ENCODE data around the gene ARAP2. TPM values are rescaled to one million over a fixed set of nuclear protein-coding genes. Genes with fewer than 3 reads are reported as not detected.

Gene ARAP2
- total RNA-seq, 1 experiment from 2014 or later, result 12.0 TPM

DNA sequence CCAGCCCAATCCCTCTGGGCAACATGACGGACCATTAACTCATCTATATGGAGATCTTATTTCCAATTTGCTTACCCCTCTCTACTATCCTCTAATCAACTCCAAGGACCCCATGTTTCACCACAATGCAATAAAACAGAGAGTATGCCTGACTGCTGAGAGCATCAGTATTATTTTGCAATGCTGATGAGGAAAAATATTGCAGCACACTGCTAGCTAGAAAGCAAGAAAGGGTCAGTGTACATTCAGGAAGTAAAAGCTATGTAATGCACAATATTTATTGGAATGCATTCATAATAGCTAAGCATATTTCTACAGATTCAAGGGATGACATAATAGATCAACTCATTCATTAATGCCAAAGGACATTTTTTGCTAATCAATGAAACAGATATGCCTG lies 33.2 kb downstream of the ARAP2 start:
- intact Hi-C loops (cut with micrococcal nuclease), result no loop called here
- Mint-ChIP-seq H3K9me3 (ENCODE audit: unreplicated experiment) (no peaks in the 10 kb centered on the region), H3K27ac (ENCODE audit: low read depth, unreplicated experiment) (no peak overlapping the region), H3K36me3 (ENCODE audit: insufficient read depth, unreplicated experiment) (peaks cover 5% of the 10 kb centered on the region), H3K4me3 (ENCODE audit: unreplicated experiment) (no peak overlapping the region), H3K27me3 (ENCODE audit: insufficient read depth, unreplicated experiment) (no peaks in the 10 kb centered on the region), H3K4me1 (ENCODE audit: insufficient read depth, unreplicated experiment) (peaks cover 5% of the 10 kb centered on the region)
- no peak for DNase-seq (ENCODE audit: unreplicated experiment)
- no TSS peak for BruUV-seq (replicated peaks)
- CTCF ChIA-PET, result interaction anchor here (1.3 kb wide), 1 partner anchor 191 kb away, joined by 4 read pairs; no protein-coding TSS in a partner anchor
- POLR2A ChIA-PET, result interaction anchor here (0.6 to 0.9 kb wide), 2 partner anchors 22 to 44 kb away, joined by 3 to 4 read pairs; no protein-coding TSS in a partner anchor
- TF ChIP-seq, protein P1, sequence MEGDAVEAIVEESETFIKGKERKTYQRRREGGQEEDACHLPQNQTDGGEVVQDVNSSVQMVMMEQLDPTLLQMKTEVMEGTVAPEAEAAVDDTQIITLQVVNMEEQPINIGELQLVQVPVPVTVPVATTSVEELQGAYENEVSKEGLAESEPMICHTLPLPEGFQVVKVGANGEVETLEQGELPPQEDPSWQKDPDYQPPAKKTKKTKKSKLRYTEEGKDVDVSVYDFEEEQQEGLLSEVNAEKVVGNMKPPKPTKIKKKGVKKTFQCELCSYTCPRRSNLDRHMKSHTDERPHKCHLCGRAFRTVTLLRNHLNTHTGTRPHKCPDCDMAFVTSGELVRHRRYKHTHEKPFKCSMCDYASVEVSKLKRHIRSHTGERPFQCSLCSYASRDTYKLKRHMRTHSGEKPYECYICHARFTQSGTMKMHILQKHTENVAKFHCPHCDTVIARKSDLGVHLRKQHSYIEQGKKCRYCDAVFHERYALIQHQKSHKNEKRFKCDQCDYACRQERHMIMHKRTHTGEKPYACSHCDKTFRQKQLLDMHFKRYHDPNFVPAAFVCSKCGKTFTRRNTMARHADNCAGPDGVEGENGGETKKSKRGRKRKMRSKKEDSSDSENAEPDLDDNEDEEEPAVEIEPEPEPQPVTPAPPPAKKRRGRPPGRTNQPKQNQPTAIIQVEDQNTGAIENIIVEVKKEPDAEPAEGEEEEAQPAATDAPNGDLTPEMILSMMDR (IDR thresholded peaks at IDR 0.05; ENCODE audit: unreplicated experiment), result no peak

DNA sequence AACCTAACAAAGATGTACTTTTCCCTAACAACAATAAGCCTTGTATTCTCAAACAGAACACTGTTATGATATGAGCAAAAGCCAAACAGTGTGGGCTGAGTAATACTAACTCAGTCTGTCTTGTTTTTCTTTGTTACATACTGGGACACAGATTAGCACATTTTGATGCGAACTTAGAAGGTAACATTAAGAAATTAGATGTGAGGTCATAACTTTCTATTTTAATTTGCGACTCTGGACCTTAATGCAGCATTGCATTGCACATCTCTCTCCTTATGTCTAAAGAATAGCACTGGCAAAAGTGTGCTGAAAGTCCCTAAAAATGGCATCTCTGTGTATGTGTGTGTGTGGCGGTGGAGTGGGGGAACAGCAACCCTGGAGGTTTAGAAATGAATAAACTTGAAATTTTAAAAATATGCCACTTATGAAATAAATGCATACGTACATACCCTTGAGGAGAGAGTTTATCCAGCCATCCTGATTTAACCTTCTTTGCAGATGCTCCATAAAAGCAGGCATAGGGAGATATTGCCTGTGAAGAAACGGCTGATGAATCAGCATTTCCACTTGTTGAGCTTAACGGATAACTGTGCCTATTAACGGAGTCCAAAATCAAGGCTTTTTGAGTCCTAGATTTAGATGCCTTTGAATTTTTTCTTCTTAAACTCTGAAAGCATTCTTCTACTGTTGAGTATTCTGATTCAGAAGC lies 34.2 kb downstream of the ARAP2 start:
- CTCF ChIA-PET, result no interaction called here
- no peak overlapping the region for H3K4me3 Mint-ChIP-seq (ENCODE audit: unreplicated experiment)
- TF ChIP-seq, protein P1 (IDR thresholded peaks at IDR 0.05; ENCODE audit: unreplicated experiment), result no peak
- H3K27ac Mint-ChIP-seq (ENCODE audit: low read depth, unreplicated experiment), result no peak overlapping the region
- H3K4me1 Mint-ChIP-seq (ENCODE audit: insufficient read depth, unreplicated experiment), result peaks cover 5% of the 10 kb centered on the region
- H3K27me3 Mint-ChIP-seq (ENCODE audit: insufficient read depth, unreplicated experiment), result no peaks in the 10 kb centered on the region
- no TSS peak for BruUV-seq (replicated peaks)
- intact Hi-C loops (cut with micrococcal nuclease), result no loop called here
- no peaks in the 10 kb centered on the region for H3K9me3 Mint-ChIP-seq (ENCODE audit: unreplicated experiment)
- DNase-seq (ENCODE audit: unreplicated experiment), result no peak
- peaks cover 5% of the 10 kb centered on the region for H3K36me3 Mint-ChIP-seq (ENCODE audit: insufficient read depth, unreplicated experiment)
- POLR2A ChIA-PET, result interaction anchor here (0.9 kb wide), 1 partner anchor 23 kb away, joined by 4 read pairs; no protein-coding TSS in a partner anchor

DNA sequence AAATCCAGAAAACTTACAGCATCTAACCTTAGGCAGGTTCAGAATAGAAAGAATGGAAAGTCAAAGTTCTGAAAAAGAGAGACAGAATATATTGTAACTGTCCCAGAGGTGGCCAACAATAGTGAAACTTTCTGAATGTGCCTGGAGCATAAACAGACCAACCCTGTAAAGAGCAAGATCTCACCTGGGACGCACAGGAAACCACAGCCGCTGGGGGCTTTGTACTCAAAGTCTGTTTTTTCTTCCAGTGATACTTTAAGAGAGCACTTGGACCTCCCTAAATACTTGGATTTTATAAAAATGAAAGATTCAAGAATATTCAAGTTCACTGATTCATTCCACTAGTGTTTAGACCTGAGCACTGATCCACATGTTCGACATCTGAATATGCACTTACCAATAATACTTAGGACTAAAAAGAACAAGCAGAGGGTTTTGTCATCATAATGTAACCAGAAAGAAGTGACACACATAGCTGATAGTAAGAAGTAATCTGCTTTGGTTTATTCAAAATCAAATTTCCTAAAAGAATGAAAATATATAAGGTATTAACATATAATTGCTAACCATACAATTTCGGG lies 35.3 kb downstream of the ARAP2 start:
- TF ChIP-seq, protein P1 (IDR thresholded peaks at IDR 0.05; ENCODE audit: unreplicated experiment), result no peak
- Mint-ChIP-seq H3K9me3 (ENCODE audit: unreplicated experiment) (no peaks in the 10 kb centered on the region), H3K4me1 (ENCODE audit: insufficient read depth, unreplicated experiment) (peaks cover 5% of the 10 kb centered on the region), H3K27ac (ENCODE audit: low read depth, unreplicated experiment) (no peak overlapping the region), H3K27me3 (ENCODE audit: insufficient read depth, unreplicated experiment) (no peaks in the 10 kb centered on the region), H3K36me3 (ENCODE audit: insufficient read depth, unreplicated experiment) (peaks cover 5% of the 10 kb centered on the region), H3K4me3 (ENCODE audit: unreplicated experiment) (no peak overlapping the region)
- DNase-seq (ENCODE audit: unreplicated experiment), result no peak
- ChIA-PET POLR2A (no interaction called here), CTCF (no interaction called here)
- intact Hi-C loops (cut with micrococcal nuclease), result no loop called here
- BruUV-seq (replicated peaks), result no TSS peak

DNA sequence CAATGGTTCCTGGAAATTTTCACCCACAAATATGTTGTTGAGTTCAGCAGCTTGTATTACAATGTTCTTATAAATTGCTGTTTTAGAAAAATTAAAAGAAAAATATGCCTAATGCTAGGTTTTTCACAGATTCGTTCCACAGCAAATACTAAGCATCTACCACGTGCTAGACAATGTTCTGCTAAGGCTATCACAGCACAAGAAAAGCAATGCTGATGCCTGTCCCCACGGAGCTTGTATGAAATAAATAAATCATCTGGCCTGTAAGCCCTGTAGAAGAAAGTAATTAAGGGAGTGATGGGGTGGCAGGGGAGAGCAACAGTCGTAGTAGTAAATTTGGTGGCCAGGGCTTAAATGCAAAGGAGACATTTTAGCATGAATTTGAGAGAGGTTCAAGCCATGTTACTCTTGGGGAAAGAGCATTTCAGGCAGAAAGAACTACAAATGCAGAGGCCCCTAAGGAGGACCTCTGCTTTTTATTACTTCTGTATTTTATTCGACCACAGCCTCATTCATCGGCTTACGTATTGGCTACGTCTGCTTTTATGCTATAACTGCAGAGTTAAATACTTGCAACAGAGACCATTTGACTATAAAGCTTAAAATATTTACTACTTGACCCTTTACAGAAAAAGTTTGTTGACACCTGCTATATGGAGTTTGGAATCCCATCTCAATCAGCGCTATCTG lies 36.3 kb downstream of the ARAP2 start:
- Mint-ChIP-seq H3K36me3 (ENCODE audit: insufficient read depth, unreplicated experiment) (peaks cover 5% of the 10 kb centered on the region), H3K4me3 (ENCODE audit: unreplicated experiment) (no peak overlapping the region), H3K27me3 (ENCODE audit: insufficient read depth, unreplicated experiment) (no peaks in the 10 kb centered on the region), H3K9me3 (ENCODE audit: unreplicated experiment) (no peaks in the 10 kb centered on the region), H3K27ac (ENCODE audit: low read depth, unreplicated experiment) (no peak overlapping the region), H3K4me1 (ENCODE audit: insufficient read depth, unreplicated experiment) (peaks cover 5% of the 10 kb centered on the region)
- intact Hi-C loops (cut with micrococcal nuclease), result no loop called here
- ChIA-PET CTCF (interaction anchor here (1.4 kb wide), 1 partner anchor 16 kb away, joined by 5 read pairs; no protein-coding TSS in a partner anchor), POLR2A (no interaction called here)
- TF ChIP-seq, protein P1 (IDR thresholded peaks at IDR 0.05; ENCODE audit: unreplicated experiment), result no peak
- BruUV-seq (replicated peaks), result no TSS peak
- no peak for DNase-seq (ENCODE audit: unreplicated experiment)

Measured in MCF 10A (cell line).